Brain microvascular endothelial cell (primary cell): Measurements from ENCODE around the gene NDUFAF8.

Experiments
- DNase-seq: peaks from one replicate; pipeline ENCODE4 v3.0.0-alpha.2; 2020
- H3K27ac ChIP-seq: fragments of 250-450 bp; sonication (Bioruptor Pico); 2 replicates; pipeline ENCODE4 v1.5.1; 2020; ENCODE audit warnings: mild to moderate bottlenecking, moderate library complexity
- H3K27me3 ChIP-seq: fragments of 250-450 bp; sonication (Bioruptor Pico); replicated peaks from 2 replicates; pipeline ENCODE4 v1.5.1; 2020; ENCODE audit warnings: mild to moderate bottlenecking
- H3K36me3 ChIP-seq: fragments of 250-450 bp; sonication (Bioruptor Pico); replicated peaks from 2 replicates; pipeline ENCODE4 v1.5.1; 2020; ENCODE audit warnings: mild to moderate bottlenecking
- H3K4me3 ChIP-seq: 2 replicates; pipeline ENCODE4 v1.5.1; 2011; ENCODE audit warnings: low read depth, mild to moderate bottlenecking, control low read depth, low read length, moderate library complexity
- in situ Hi-C: cut with HindIII; loops from 2 replicates; pipeline ENCODE4 v1.10.0; 2017; ENCODE audit warnings: low sequenced_read_pairs, low pct_ligation_motif_present
- TF ChIP-seq, protein P1 (sequence below): IDR thresholded peaks from 2 replicates; pipeline ENCODE4 v1.5.1; 2011; ENCODE audit warnings: low read depth, mild to moderate bottlenecking, moderate library complexity, low read length, control low read depth, inconsistent platforms; ENCODE audit errors: missing control alignments

NDUFAF8 gene

DNA sequence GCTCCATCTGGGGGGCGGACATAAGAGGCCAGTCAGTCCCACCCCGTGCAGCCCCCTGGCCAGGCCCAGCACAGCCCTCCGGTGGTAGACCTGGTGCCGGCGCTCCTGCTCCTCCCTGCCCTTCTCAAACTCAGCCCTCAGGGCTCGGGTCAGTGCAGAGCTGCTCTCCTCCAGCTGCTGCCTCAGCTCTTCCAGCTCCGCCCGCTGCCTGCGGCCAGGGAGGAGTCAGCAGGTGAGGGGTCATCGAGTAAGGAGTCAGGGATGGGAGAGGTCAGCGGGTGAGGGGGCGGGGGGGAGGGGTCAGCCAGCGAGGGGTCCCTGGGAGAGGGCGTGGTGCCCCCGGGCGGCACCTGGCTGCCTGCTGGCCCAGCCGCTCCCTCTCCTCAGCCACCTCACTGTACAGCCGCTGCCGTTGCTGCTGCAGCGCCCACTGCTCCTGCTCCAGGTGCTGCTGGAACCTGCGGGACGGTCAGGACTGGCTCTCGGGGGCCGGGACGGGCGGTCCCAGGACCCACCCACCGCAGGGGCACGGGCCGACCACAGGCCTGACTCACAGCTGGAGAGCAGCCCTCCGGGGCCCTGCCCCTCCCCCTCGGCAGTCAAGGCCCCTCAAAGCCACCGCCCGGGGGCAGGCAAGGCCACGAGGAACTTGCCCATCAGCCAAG lies 46.6 kb upstream of the NDUFAF8 start:
- DNase-seq: no peak
- Histone ChIP-seq H3K27ac (no peak overlapping the region), H3K4me3 (no peak overlapping the region), H3K27me3 (no peaks in the 10 kb centered on the region), H3K36me3 (no peaks in the 10 kb centered on the region)
- TF ChIP-seq, protein P1, sequence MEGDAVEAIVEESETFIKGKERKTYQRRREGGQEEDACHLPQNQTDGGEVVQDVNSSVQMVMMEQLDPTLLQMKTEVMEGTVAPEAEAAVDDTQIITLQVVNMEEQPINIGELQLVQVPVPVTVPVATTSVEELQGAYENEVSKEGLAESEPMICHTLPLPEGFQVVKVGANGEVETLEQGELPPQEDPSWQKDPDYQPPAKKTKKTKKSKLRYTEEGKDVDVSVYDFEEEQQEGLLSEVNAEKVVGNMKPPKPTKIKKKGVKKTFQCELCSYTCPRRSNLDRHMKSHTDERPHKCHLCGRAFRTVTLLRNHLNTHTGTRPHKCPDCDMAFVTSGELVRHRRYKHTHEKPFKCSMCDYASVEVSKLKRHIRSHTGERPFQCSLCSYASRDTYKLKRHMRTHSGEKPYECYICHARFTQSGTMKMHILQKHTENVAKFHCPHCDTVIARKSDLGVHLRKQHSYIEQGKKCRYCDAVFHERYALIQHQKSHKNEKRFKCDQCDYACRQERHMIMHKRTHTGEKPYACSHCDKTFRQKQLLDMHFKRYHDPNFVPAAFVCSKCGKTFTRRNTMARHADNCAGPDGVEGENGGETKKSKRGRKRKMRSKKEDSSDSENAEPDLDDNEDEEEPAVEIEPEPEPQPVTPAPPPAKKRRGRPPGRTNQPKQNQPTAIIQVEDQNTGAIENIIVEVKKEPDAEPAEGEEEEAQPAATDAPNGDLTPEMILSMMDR: no peak
- in situ Hi-C loops: no loop called here

DNA sequence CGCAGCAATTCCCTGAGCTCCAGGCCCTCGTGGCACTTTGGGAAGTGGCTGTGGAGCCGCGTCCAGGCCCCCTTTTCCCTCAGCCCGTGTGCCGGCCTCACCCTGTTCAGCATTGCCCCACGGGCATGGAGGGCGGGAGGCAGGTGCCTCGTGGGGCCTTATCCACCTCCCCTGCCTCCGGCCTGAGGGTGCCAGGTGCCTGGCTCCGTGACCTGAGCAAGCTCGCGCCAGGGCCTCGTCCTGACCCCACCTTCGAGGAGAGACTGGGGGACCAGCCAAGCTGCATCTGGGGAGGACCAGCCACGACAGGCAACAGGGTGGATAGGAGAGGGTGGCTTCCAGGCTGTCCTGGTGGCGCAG lies 46.1 kb upstream of the NDUFAF8 start:
- Histone ChIP-seq H3K27ac (no peak overlapping the region), H3K4me3 (no peak overlapping the region), H3K27me3 (no peaks in the 10 kb centered on the region), H3K36me3 (no peaks in the 10 kb centered on the region)
- no peak for DNase-seq
- in situ Hi-C loops: no loop called here
- TF ChIP-seq, protein P1: no peak

DNA sequence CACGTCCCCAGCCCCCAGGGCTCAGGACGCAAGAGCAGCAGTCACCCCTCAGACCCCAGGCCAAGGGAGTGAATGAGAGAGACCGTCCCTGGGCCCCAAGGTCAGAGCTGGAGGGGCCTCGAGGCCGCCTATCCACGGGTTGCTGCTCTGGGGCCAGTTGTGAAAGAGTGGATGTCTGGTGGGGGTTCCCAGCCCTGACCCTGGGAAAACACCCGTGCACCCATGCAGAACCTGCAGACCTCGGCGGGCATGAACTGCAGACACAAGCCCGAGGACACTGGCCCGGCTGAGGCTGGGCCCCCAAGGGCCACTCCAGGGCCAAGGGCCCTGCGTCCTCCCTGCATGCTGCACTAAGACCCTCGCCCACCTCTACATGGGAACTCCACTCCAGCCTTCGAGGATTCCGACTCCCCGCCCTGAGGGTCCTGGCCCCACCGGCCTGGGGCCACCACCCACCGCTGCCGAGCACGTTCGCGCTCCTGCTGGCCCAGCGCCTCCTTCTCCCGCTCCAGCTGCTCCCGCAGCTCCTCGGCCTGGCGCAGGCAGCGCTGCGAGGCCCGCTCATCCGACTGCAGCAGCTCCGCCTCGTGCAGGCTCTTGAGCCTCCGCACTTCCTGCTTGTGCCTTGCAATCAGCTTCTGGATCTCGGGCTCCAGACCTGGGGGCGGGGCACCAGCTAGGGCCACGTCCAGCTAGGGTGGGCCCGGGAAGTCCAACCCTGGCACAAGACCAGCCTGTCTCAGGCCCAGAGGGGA lies 45.5 kb upstream of the NDUFAF8 start:
- H3K36me3 ChIP-seq: no peaks in the 10 kb centered on the region
- DNase-seq: no peak

DNA sequence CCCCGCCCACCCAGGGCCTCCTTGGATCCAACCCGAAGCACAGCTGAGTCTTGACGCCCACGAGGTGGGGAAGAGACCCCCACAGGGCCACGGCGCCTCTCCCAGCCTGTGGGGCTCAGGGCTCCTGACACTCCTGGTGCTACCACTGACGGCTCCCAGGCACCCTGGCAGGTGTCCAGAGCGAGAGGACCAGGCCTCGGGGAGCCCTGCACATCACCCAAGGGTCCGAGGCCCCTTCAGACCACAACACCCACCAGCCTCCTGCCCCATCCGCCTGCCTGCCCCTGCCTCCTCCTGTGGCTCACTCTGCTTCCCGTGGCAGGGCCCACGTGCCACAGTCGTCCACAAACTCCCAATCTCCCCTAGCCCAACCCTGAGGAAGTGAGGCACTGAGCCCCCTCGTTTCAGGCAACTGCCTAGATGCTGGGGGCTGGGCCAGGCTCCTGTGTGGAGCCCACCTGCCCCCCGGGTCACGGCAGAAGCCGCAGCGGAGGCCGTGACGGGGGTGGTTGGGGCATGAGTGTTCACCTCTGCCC lies 44.8 kb upstream of the NDUFAF8 start:
- H3K36me3 ChIP-seq: no peaks in the 10 kb centered on the region
- in situ Hi-C loops: no loop called here
- TF ChIP-seq, protein P1: no peak

More for the DNA sequence above, 45.5 kb upstream of the NDUFAF8 start:
- in situ Hi-C loops: no loop called here
- Histone ChIP-seq H3K4me3 (no peak overlapping the region), H3K27ac (no peak overlapping the region), H3K27me3 (no peaks in the 10 kb centered on the region)
- TF ChIP-seq, protein P1: no peak

GRCh38 chr17:81194941-81195901 lies 43.9 kb upstream of the NDUFAF8 start:
- no peak overlapping the region for H3K4me3 ChIP-seq
- no peaks in the 10 kb centered on the region for H3K36me3 ChIP-seq
- no peaks in the 10 kb centered on the region for H3K27me3 ChIP-seq
- in situ Hi-C loops: no loop called here
- TF ChIP-seq, protein P1: no peak
- H3K27ac ChIP-seq: no peak overlapping the region
- no peak for DNase-seq

More for the DNA sequence above, 44.8 kb upstream of the NDUFAF8 start:
- no peak for DNase-seq
- Histone ChIP-seq H3K27ac (no peak overlapping the region), H3K4me3 (no peak overlapping the region), H3K27me3 (no peaks in the 10 kb centered on the region)
